PC-9 (cell line): Measurements from ENCODE around the gene POFUT2. TPM values are rescaled to one million over a fixed set of nuclear protein-coding genes. Genes with fewer than 3 reads are reported as not detected.

Source experiments
- BruUV-seq: library from RNA; stranded (reverse); fragments of 400-500 nt; replicated peaks from 2 replicates; lab custom pipeline; 2021; lab: Mats Ljungman, UMichigan
- CTCF ChIA-PET: fragments of 300-600 bp; sonication (Branson Sonifier 250); formaldehyde crosslinking; loops from one replicate; lab custom pipeline; 2022; ENCODE audit warnings: antibody characterized with exemption; lab: Charles Lee
- POLR2A ChIA-PET: fragments of 300-600 bp; sonication (Branson Sonifier 250); formaldehyde crosslinking; loops from one replicate; lab custom pipeline; 2022; ENCODE audit warnings: antibody characterized with exemption; ENCODE audit not compliant: unreplicated experiment; lab: Charles Lee
- DNase-seq, 2 experiments: peaks; one replicate each; pipeline versions ENCODE4 v3.0.0 to v3.0.0-alpha.2; 2015 to 2022; ENCODE audit warnings: mixed read lengths in 1 of 2
- H2AFZ ChIP-seq: fragments of 200-600 bp; sonication (generic); 2 replicates; pipeline ENCODE4 v1.8.1; 2017; ENCODE audit warnings: antibody characterized with exemption
- H3F3A ChIP-seq: fragments of 200-600 bp; sonication (generic); 2 replicates; pipeline ENCODE4 v1.8.1; 2017; ENCODE audit warnings: antibody characterized with exemption, mild to moderate bottlenecking, low read depth; ENCODE audit not compliant: insufficient read depth
- H3K27ac ChIP-seq: fragments of 200-600 bp; sonication (generic); 2 replicates; pipeline ENCODE4 v1.6.1; 2016; ENCODE audit warnings: mixed run types
- H3K27me3 ChIP-seq: fragments of 200-600 bp; sonication (generic); 2 replicates; pipeline ENCODE4 v1.6.1; 2016; ENCODE audit warnings: low read depth, mixed run types; ENCODE audit not compliant: insufficient read depth
- H3K36me3 ChIP-seq: fragments of 200-600 bp; sonication (generic); 2 replicates; pipeline ENCODE4 v1.6.1; 2016; ENCODE audit warnings: low read depth, mixed run types
- H3K4me1 ChIP-seq: fragments of 200-600 bp; sonication (generic); replicated peaks from 2 replicates; pipeline ENCODE4 v1.6.1; 2016; ENCODE audit warnings: mixed run types; ENCODE audit not compliant: insufficient read depth
- H3K4me2 ChIP-seq: fragments of 200-600 bp; sonication (generic); 2 replicates; pipeline ENCODE4 v1.6.1; 2017; ENCODE audit warnings: mixed run types
- H3K4me3 ChIP-seq: fragments of 200-600 bp; sonication (generic); 2 replicates; pipeline ENCODE4 v1.6.1; 2016; ENCODE audit warnings: mixed run types
- H3K79me2 ChIP-seq: fragments of 200-600 bp; sonication (generic); 2 replicates; pipeline ENCODE4 v1.6.1; 2017; ENCODE audit warnings: low read depth, mixed run types
- H3K9me2 ChIP-seq: fragments of 200-600 bp; sonication (generic); 2 replicates; pipeline ENCODE4 v1.8.1; 2017; ENCODE audit warnings: mild to moderate bottlenecking; ENCODE audit not compliant: insufficient read depth
- H3K9me3 ChIP-seq: fragments of 200-600 bp; sonication (generic); 2 replicates; pipeline ENCODE4 v1.8.1; 2016; ENCODE audit warnings: low read depth; ENCODE audit not compliant: insufficient read depth
- H4K20me1 ChIP-seq: fragments of 200-600 bp; sonication (generic); 2 replicates; pipeline ENCODE4 v1.8.1; 2017; ENCODE audit not compliant: insufficient read depth
- EZH2 ChIP-seq: fragments of 200-600 bp; sonication (generic); IDR thresholded peaks from 2 replicates; pipeline ENCODE4 v1.8.0; 2017; ENCODE audit warnings: antibody characterized with exemption, low read depth
- intact Hi-C: fragments of 100-400 bp; cut with micrococcal nuclease; formaldehyde crosslinking; loops from one replicate; pipeline ENCODE4 v1.10.0; 2022; ENCODE audit not compliant: unreplicated experiment
- total RNA-seq: library from RNA; stranded (reverse); gene quantifications from 2 replicates; pipeline ENCODE4 v1.2.3, GENCODE V29; 2021
- TF ChIP-seq, protein P1 (sequence below): fragments of 200-600 bp; sonication (generic); conservative IDR thresholded peaks from 2 replicates; pipeline ENCODE4 v1.6.1; 2017; ENCODE audit warnings: mixed run types, antibody characterized with exemption, mild to moderate bottlenecking, moderate library complexity

Gene POFUT2
- total RNA-seq, 1 experiment from 2014 or later, result 32.6 TPM

GRCh38 chr21:45220714-45221490 is 66.8 kb downstream of the POFUT2 start:
- H3K4me3 ChIP-seq, result no peak overlapping the region
- intact Hi-C loops, result no loop called here
- BruUV-seq, result no TSS peak
- no peak overlapping the region for H2AFZ ChIP-seq
- TF ChIP-seq, protein P1, sequence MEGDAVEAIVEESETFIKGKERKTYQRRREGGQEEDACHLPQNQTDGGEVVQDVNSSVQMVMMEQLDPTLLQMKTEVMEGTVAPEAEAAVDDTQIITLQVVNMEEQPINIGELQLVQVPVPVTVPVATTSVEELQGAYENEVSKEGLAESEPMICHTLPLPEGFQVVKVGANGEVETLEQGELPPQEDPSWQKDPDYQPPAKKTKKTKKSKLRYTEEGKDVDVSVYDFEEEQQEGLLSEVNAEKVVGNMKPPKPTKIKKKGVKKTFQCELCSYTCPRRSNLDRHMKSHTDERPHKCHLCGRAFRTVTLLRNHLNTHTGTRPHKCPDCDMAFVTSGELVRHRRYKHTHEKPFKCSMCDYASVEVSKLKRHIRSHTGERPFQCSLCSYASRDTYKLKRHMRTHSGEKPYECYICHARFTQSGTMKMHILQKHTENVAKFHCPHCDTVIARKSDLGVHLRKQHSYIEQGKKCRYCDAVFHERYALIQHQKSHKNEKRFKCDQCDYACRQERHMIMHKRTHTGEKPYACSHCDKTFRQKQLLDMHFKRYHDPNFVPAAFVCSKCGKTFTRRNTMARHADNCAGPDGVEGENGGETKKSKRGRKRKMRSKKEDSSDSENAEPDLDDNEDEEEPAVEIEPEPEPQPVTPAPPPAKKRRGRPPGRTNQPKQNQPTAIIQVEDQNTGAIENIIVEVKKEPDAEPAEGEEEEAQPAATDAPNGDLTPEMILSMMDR, result no peak
- TF ChIP-seq EZH2, result no peak
- no peaks in the 10 kb centered on the region for H3K36me3 ChIP-seq
- no peak for DNase-seq
- no peaks in the 10 kb centered on the region for H3K9me3 ChIP-seq
- no peaks in the 10 kb centered on the region for H3K9me2 ChIP-seq
- CTCF ChIA-PET, result no interaction called here
- POLR2A ChIA-PET, result no interaction called here
- no peak overlapping the region for H3K27ac ChIP-seq
- no peaks in the 10 kb centered on the region for H3K79me2 ChIP-seq
- no peaks in the 10 kb centered on the region for H3K27me3 ChIP-seq
- no peaks in the 10 kb centered on the region for H3K4me1 ChIP-seq
- no peaks in the 10 kb centered on the region for H4K20me1 ChIP-seq
- H3K4me2 ChIP-seq, result no peak overlapping the region
- no peaks in the 10 kb centered on the region for H3F3A ChIP-seq

GRCh38 chr21:45220071-45220481 is 67.6 kb downstream of the POFUT2 start:
- intact Hi-C loops, result no loop called here
- CTCF ChIA-PET, result no interaction called here
- no peaks in the 10 kb centered on the region for H3K36me3 ChIP-seq

GRCh38 chr21:45219517-45219916 is 68.2 kb downstream of the POFUT2 start:
- intact Hi-C loops, result no loop called here
- BruUV-seq, result no TSS peak
- no peaks in the 10 kb centered on the region for H3F3A ChIP-seq
- H3K79me2 ChIP-seq, result no peaks in the 10 kb centered on the region
- H3K9me2 ChIP-seq, result no peaks in the 10 kb centered on the region
- H3K27ac ChIP-seq, result no peak overlapping the region
- no peaks in the 10 kb centered on the region for H3K36me3 ChIP-seq
- no peaks in the 10 kb centered on the region for H3K27me3 ChIP-seq
- H3K4me2 ChIP-seq, result no peak overlapping the region
- H3K4me3 ChIP-seq, result no peak overlapping the region
- H2AFZ ChIP-seq, result no peak overlapping the region
- no peaks in the 10 kb centered on the region for H3K4me1 ChIP-seq
- no peak for DNase-seq
- CTCF ChIA-PET, result no interaction called here
- H3K9me3 ChIP-seq, result no peaks in the 10 kb centered on the region
- POLR2A ChIA-PET, result no interaction called here
- no peak for TF ChIP-seq EZH2
- TF ChIP-seq, protein P1, result no peak
- no peaks in the 10 kb centered on the region for H4K20me1 ChIP-seq

More at GRCh38 chr21:45220071-45220481, 67.6 kb downstream of the POFUT2 start:
- no peak overlapping the region for H2AFZ ChIP-seq
- no peak for DNase-seq
- no peaks in the 10 kb centered on the region for H3F3A ChIP-seq
- no peak overlapping the region for H3K4me2 ChIP-seq
- H3K4me1 ChIP-seq, result no peaks in the 10 kb centered on the region
- no peaks in the 10 kb centered on the region for H3K9me2 ChIP-seq
- no peaks in the 10 kb centered on the region for H3K79me2 ChIP-seq
- H3K4me3 ChIP-seq, result no peak overlapping the region
- TF ChIP-seq, protein P1, result no peak
- H3K9me3 ChIP-seq, result no peaks in the 10 kb centered on the region
- POLR2A ChIA-PET, result no interaction called here
- H3K27me3 ChIP-seq, result no peaks in the 10 kb centered on the region
- no peak overlapping the region for H3K27ac ChIP-seq
- H4K20me1 ChIP-seq, result no peaks in the 10 kb centered on the region
- no TSS peak for BruUV-seq
